HEK293T (cell line): ENCODE data around the gene CCDC71L.
"Not testable (repeated sequence)": the region's sequence is repeated elsewhere in the genome, so short reads cannot be mapped to it uniquely, and the experiment has no call there.

Experiments
- ARNT ChIP-seq: fragments of 450-650 bp; IDR thresholded peaks from 2 replicates; pipeline ENCODE4 v1.6.1; 2017; ENCODE audit warnings: mild to moderate bottlenecking
- BHLHE40 ChIP-seq: fragments of 450-650 bp; IDR thresholded peaks from 2 replicates; pipeline ENCODE4 v1.6.1; 2016; ENCODE audit warnings: mild to moderate bottlenecking, moderate library complexity, borderline replicate concordance
- CTBP1 ChIP-seq: fragments of 450-650 bp; IDR thresholded peaks from 2 replicates; pipeline ENCODE4 v1.6.1; 2016; ENCODE audit warnings: borderline replicate concordance
- ELF4 ChIP-seq: fragments of 450-650 bp; IDR thresholded peaks from 2 replicates; pipeline ENCODE4 v1.6.1; 2017; ENCODE audit warnings: antibody characterized with exemption
- FOXA1 ChIP-seq: fragments of 450-650 bp; IDR thresholded peaks from 2 replicates; pipeline ENCODE4 v1.6.1; 2016; ENCODE audit warnings: mild to moderate bottlenecking
- FOXM1 ChIP-seq: fragments of 450-650 bp; IDR thresholded peaks from 2 replicates; pipeline ENCODE4 v1.6.1; 2017; ENCODE audit warnings: mild to moderate bottlenecking, borderline replicate concordance
- HDGF ChIP-seq: fragments of 450-650 bp; IDR thresholded peaks from 2 replicates; pipeline ENCODE4 v1.6.1; 2017; ENCODE audit warnings: antibody characterized with exemption, borderline replicate concordance
- L3MBTL2 ChIP-seq: fragments of 450-650 bp; conservative IDR thresholded peaks from 2 replicates; pipeline ENCODE4 v1.6.1; 2016; ENCODE audit warnings: mild to moderate bottlenecking
- NFRKB ChIP-seq: fragments of 450-650 bp; IDR thresholded peaks from 2 replicates; pipeline ENCODE4 v1.6.1; 2016; ENCODE audit warnings: mild to moderate bottlenecking, moderate library complexity
- SP1 ChIP-seq: fragments of 450-650 bp; IDR thresholded peaks from 2 replicates; pipeline ENCODE4 v1.6.1; 2017
- SUZ12 ChIP-seq: fragments of 450-650 bp; IDR thresholded peaks from 2 replicates; pipeline ENCODE4 v1.6.1; 2016; ENCODE audit warnings: mild to moderate bottlenecking
- TARDBP ChIP-seq: fragments of 450-650 bp; IDR thresholded peaks from 2 replicates; pipeline ENCODE4 v1.6.1; 2016
- ZNF384 ChIP-seq: fragments of 450-650 bp; IDR thresholded peaks from 2 replicates; pipeline ENCODE4 v1.6.1; 2016
- TF ChIP-seq, protein P1 (sequence below): fragments of 450-650 bp; IDR thresholded peaks from 2 replicates; pipeline ENCODE4 v1.6.1; 2016

GRCh38 chr7:106673688-106674087, 12.7 kb upstream of the CCDC71L start:
- TF ChIP-seq BHLHE40, TARDBP, SP1, ELF4, SUZ12, FOXA1, ARNT, FOXM1, ZNF384, HDGF, CTBP1, L3MBTL2, NFRKB: not testable (repeated sequence)
- TF ChIP-seq, protein P1, sequence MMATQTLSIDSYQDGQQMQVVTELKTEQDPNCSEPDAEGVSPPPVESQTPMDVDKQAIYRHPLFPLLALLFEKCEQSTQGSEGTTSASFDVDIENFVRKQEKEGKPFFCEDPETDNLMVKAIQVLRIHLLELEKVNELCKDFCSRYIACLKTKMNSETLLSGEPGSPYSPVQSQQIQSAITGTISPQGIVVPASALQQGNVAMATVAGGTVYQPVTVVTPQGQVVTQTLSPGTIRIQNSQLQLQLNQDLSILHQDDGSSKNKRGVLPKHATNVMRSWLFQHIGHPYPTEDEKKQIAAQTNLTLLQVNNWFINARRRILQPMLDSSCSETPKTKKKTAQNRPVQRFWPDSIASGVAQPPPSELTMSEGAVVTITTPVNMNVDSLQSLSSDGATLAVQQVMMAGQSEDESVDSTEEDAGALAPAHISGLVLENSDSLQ: not testable (repeated sequence)
